Adrenal gland (tissue), 12 donors: ENCODE results near the gene AMPH. TPM values are rescaled to one million over a fixed set of nuclear protein-coding genes. Genes with fewer than 3 reads are reported as not detected.
"Not testable (repeated sequence)": the region's sequence is repeated elsewhere in the genome, so short reads cannot be mapped to it uniquely, and the experiment has no call there.

ENCODE experiments used
- DNase-seq, 7 donors: peaks; one replicate each; pipeline ENCODE4 v3.0.0-alpha.2; 2019 to 2020
- H3K27ac ChIP-seq, 5 donors: fragments of 200-600 bp; sonication (generic) in 4 of 5; 1 replicate in 3 of 5; 2 replicates in 2 of 5; pipeline versions ENCODE4 v1.5.1 to v1.8.0; 2016 to 2020; ENCODE audit warnings: mild to moderate bottlenecking in 1 of 5
- H3K27me3 ChIP-seq: fragments of 200-600 bp; 2 replicates; pipeline ENCODE4 v1.8.0; 2021
- H3K36me3 ChIP-seq, 2 donors: fragments of 200-600 bp; replicated peaks in 1 of 2; 1 replicate in 1 of 2; 2 replicates in 1 of 2; pipeline versions ENCODE4 v1.5.1 to v1.8.0; 2018 to 2022
- H3K4me1 ChIP-seq, 2 donors: fragments of 200-600 bp; replicated peaks in 1 of 2; 1 replicate in 1 of 2; 2 replicates in 1 of 2; pipeline versions ENCODE4 v1.5.1 to v1.8.0; 2018 to 2021
- H3K4me3 ChIP-seq, 4 donors: fragments of 200-600 bp; sonication (generic) in 3 of 4; one replicate each; pipeline ENCODE4 v1.5.1; 2016 to 2018
- H3K9me3 ChIP-seq, 3 donors: fragments of 200-600 bp; sonication (generic) in 1 of 3; replicated peaks in 1 of 3; 1 replicate in 2 of 3; 2 replicates in 1 of 3; pipeline versions ENCODE4 v1.5.1 to v1.8.0; 2016 to 2021
- WGBS, 4 donors: extraction: QIAGEN DNeasy Blood & Tissue Kit in 2 of 4; methylation state at CpG; one replicate each; pipeline versions ENCODE4 v1.1.5 to v1.1.7; 2013 to 2017; 5-methylcytosine and 5-hydroxymethylcytosine counted together
- intact Hi-C, 2 donors: fragments of 100-400 bp; cut with DNase I; formaldehyde crosslinking; loops; one replicate each; pipeline versions ENCODE4 v1.14.1 to v1.15.0; 2022 to 2023
- polyA plus RNA-seq, 3 donors: library from polyadenylated mRNA; stranded (reverse); fragments of 200-250 nt in 2 of 3; fragments of 350-450 nt in 1 of 3; fragmentation: Illumina TruSeq in 1 of 3; extraction: RNeasy Lipid Tissue Mini Kit (QIAGEN cat#74804) in 1 of 3; gene quantifications; one replicate each; pipeline ENCODE4 v1.2.3, GENCODE V29; 2013 to 2014
- total RNA-seq, 9 donors: library from RNA; depleted of rRNA in 4 of 9; stranded (reverse); fragments of >200 nt in 4 of 9; fragments of 120-200 nt in 1 of 9; fragmentation: NEBNext Ultra II Directional in 1 of 9; extraction: Animal tissue kit (Norgen Biotek cat#: 25700) in 1 of 9; gene quantifications; one replicate each; pipeline versions ENCODE4 v1.1.0 to v1.2.4, GENCODE V29; 2013 to 2023
- TF ChIP-seq, protein P1 (sequence below), 6 experiments: fragments of 450-650 bp in 4 of 6; fragments of 200-600 bp in 2 of 6; sonication (generic) in 1 of 6; IDR thresholded peaks; 1 replicate in 5 of 6; 2 replicates in 1 of 6; pipeline versions ENCODE4 v1.5.1 to v1.8.0; 2016 to 2021; ENCODE audit warnings: antibody characterized with exemption in 6 of 6, mild to moderate bottlenecking in 2 of 6, moderate library complexity in 1 of 6
- donor health status: healthy with polysubstance abuse.
- donor health status: Bipolar disorder and iron deficiency.
- donor health status: DM: yes; HTN: yes; CAD: no.
- donor health status: DM: no; HTN: no; CAD: no.
- donor health status: DM: no; HTN: no; CAD: no.
- donor health status: DM: yes; HTN: yes; CAD: no.

Gene AMPH
- total and polyA plus RNA-seq, 12 donors, result 0.18 to 4.4 (median 1.1) TPM; not detected in 1

DNA sequence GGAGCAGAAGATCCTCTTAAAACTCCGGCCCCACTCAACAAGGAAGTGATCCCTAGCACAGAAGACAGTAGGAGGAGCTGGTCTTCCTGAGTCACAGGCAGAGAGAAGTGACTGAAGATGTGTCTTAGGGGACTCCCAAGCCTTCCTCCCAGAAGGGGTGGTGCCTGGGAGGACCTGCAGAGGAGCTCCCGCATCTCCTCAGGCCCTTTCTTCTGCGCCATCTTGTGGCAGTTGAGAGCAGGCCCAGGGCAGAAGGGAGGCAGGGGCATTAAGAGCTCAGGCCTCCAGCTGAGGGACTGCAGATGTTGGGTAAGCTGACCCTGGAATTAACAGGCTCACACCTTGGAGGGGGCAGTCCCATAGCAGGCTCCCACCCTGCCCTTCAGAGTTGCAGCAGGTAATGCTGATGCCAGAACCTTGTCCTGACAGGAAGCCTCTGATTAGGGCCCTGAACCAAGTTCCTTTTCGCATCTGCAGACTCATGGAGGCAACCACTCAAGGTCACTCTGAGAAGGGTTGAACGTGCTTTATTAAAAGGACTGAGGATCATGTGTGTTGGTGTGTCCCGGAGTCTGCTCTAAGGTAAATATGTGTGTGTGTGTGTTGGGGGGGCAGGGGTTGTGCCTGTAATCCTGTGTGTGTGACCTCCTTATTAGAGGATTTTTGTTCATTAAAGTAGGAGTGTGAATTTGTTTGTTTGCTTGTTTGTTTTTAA is 281.1 kb downstream of the AMPH start:
- H3K4me1 ChIP-seq, H3K27me3 ChIP-seq, H3K36me3 ChIP-seq, H3K9me3 ChIP-seq, intact Hi-C loops: not testable (repeated sequence)
- 52 to 68% (median 57%) methylated on average over 1 to 6 of the region's 6 CpGs for WGBS, 4 donors
- peak in 4 of 7 donors; percentile 23 to 28 (median 27) for DNase-seq
- H3K4me3 ChIP-seq, result peak overlapping the region in 1 of 4 donors; percentile 2
- TF ChIP-seq, protein P1, sequence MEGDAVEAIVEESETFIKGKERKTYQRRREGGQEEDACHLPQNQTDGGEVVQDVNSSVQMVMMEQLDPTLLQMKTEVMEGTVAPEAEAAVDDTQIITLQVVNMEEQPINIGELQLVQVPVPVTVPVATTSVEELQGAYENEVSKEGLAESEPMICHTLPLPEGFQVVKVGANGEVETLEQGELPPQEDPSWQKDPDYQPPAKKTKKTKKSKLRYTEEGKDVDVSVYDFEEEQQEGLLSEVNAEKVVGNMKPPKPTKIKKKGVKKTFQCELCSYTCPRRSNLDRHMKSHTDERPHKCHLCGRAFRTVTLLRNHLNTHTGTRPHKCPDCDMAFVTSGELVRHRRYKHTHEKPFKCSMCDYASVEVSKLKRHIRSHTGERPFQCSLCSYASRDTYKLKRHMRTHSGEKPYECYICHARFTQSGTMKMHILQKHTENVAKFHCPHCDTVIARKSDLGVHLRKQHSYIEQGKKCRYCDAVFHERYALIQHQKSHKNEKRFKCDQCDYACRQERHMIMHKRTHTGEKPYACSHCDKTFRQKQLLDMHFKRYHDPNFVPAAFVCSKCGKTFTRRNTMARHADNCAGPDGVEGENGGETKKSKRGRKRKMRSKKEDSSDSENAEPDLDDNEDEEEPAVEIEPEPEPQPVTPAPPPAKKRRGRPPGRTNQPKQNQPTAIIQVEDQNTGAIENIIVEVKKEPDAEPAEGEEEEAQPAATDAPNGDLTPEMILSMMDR (IDR thresholded peaks at IDR 0.05), result peak in 3 of 6 experiments; percentile 14 to 36 (median 15)
- peak overlapping the region in 1 of 5 donors; percentile 64 for H3K27ac ChIP-seq

DNA sequence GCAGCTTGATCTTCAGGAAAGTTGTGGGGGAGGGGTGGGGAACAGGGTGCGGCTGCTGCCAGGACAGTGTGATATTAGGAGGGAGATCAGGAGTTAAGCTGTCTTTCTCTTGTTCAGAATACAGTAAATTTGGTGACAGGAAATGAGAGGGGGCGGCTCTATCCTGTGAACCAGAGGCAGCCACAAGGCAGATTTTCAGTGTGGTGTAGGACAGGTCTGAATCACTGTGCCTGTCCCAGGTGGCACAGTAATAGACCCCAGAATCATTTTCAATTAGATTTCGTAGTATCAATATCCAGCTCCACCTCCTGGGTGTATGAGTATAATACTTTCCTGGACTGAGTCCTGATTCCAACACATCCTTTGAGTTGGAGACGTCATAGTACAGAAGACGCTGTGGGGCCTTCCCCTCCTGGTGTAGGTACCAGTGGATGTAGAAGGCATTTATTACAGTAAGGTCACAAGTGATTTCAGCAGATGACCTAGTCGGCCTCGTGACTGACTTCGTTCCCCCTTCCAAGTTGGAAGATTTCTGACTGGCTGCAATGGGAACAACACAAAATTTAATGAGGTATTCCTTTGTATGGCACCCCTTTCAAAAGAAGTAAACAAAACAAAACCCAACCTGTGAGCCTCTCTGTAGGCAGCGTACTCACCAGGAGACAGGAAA is 281.9 kb downstream of the AMPH start:
- H3K27me3 ChIP-seq, DNase-seq, H3K4me1 ChIP-seq, H3K9me3 ChIP-seq, intact Hi-C loops, H3K36me3 ChIP-seq: not testable (repeated sequence)
- Histone ChIP-seq H3K4me3 (peak overlapping the region in 1 of 4 donors; percentile 2), H3K27ac (peak overlapping the region in 1 of 5 donors; percentile 64)
- 75 to 82% (median 75%) methylated on average over 4 to 8 of the region's 9 CpGs for WGBS, 4 donors

DNA sequence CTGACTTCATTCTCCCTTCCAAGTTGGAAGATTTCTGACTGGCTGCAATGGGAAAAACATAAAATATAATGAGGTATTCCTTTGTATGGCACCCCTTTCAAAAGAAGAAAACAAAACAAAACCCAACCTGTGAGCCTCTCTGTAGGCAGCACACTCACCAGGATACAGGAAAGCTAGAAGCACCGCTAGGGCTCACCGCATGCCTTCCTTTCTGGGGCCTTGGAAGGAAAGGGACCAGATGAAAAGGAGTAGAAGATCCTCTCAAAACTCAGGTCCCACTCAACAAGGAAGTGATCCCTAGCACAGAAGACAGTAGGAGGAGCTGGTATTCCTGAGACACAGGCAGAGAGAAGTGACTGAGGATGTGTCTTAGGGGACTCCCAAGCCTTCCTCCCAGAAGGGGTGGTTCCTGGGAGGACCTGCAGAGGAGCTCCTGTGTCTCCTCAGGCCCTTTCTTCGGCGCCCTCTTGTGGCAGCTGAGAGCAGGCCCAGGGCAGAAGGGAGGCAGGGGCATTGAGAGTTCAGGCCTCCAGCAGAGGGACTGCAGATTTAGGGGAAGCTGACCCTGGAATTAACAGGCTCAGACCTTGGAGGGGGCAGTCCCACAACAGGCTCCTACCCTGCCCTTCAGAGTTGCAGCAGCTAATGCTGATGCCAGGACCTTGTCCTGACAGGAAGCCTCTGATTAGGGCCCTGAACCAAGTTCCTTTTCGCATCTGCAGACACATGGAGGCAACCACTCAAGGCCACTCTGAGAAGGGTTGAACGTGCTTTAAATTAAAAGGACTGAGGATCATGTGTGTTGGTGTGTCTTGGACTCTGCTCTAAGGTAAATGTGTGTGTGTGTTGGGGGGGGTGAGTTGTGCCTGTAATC is 285.6 kb downstream of the AMPH start:
- H3K27ac ChIP-seq, H3K27me3 ChIP-seq, H3K9me3 ChIP-seq, H3K4me3 ChIP-seq, H3K4me1 ChIP-seq, H3K36me3 ChIP-seq, intact Hi-C loops: not testable (repeated sequence)
- 45 to 86% (median 54%) methylated on average over 3 to 6 of the region's 6 CpGs for WGBS, 4 donors
- DNase-seq, result peak in 6 of 7 donors; percentile 32 to 74 (median 55)
- TF ChIP-seq, protein P1 (IDR thresholded peaks at IDR 0.05), result peak in 5 of 6 experiments; percentile 18 to 57 (median 39)

DNA sequence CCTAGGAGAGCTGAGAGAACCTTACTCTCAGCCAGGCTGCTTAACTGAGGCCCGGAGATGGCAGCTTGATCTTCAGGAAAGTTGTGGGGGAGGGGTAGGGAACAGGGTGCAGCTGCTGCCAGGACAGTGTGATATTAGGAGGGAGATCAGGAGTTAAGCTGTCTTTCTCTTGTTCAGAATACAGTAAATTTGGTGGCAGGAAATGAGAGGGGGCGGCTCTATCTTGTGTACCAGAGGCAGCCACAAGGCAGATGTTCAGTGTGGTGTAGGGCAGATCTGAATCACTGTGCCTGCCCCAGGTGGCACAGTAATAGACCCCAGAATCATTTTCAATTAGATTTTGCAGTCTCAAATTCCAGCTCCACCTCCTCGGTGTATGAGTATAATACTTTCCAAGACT is 286.4 kb downstream of the AMPH start:
- H3K36me3 ChIP-seq, H3K4me1 ChIP-seq, H3K4me3 ChIP-seq, intact Hi-C loops, DNase-seq, H3K27me3 ChIP-seq, H3K27ac ChIP-seq, H3K9me3 ChIP-seq: not testable (repeated sequence)
- 66 to 84% (median 73%) methylated on average over 2 to 3 of the region's 3 CpGs for WGBS, 4 donors

DNA sequence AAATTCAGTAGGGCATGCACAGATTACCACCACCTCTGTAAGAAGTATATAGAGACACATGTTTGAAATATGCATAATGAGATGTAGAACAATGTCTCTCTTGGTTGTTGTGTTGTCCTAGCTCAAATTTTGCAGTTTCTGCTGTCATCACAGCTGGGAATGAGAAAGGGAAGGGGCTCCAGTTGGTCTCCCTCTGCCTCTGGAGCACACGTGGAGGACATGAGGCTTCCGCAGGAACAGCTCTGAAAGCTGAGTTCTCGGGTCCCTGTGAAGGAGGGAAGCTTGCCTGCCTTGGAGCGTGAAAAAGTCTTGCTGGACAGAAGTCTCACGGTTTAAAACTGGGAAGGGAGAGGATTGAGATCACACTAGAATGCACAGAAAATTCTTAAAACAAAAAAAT is 289.0 kb downstream of the AMPH start:
- WGBS, 4 donors, result 79 to 86% (median 80%) methylated on average over 5 of the region's 5 CpGs
- intact Hi-C loops, H3K36me3 ChIP-seq, H3K4me3 ChIP-seq, H3K4me1 ChIP-seq, H3K27ac ChIP-seq, H3K9me3 ChIP-seq, DNase-seq, H3K27me3 ChIP-seq: not testable (repeated sequence)
